ENCODE measurements around the gene GMDS.

The GMDS gene

DNA sequence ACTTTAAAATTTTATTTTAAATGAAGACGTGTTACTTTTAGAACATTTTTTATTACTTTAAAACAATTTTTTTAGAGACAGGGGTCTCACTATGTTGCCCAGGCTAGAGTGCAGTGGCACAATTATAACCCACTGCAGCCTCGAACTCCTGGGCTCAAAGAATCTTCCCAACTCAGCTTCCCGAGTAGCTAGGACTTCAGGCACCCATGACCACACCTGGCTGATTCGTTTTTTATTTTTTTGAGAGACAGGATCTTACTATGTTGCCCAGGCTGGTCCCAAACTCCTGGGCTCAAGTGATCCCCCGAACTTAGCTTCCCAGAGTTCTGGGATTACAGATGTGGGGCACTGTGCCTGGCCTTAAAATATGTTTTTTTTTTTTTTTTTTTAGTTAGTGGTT, 287.7 kb downstream of the GMDS start:
- in situ Hi-C loops (cut with MboI; ENCODE audit: low sequenced_read_pairs) = no loop called here

DNA sequence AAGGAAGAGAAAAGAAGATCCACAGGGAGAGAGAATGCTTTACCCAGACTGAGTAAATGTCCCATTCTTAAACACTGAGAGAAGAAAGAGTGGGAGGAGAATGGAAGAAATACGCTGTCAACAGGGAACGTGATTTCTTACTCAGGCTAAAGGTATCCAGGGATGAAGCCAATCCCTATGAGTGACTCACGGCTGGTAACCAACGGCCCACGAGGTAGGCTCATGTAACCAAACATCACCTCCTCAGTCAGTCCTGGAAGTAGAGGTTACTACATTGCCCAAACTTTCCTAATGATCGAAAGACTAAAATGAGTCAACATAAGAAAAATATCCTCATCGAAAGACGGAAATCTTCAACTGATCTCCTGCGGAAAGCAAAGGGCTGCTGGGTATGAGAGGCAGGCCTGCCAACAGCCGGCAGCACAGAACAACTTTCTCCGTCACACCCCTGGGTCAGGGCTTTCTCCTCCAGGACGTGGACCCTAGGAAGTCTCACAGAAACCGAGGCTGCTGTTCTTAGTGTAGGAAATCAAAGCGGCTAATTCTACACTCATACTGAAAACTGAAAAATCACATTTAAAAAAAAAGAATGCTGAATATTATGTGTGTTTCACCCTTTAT, 292.6 kb downstream of the GMDS start:
- in situ Hi-C loops (cut with MboI; ENCODE audit: low sequenced_read_pairs) = no loop called here

DNA sequence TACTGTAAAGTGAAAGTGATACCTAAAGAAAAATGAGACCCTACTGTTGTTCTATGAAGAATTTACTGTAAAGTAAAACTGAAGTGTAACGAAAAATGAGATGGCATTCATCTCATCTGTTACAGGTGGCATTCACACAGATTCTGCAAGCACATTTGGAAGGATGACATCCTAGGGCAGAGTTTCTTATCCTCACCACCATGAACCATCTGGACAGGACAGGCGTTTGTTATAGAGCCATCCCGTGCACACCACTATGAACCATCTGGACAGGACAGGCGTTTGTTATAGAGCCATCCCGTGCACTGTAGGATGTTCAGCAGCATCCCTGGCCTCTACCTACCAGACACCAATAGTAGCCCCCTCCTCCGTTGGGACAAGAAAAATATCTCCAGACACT, 294.8 kb downstream of the GMDS start:
- in situ Hi-C loops (cut with MboI; ENCODE audit: low sequenced_read_pairs) = no loop called here

DNA sequence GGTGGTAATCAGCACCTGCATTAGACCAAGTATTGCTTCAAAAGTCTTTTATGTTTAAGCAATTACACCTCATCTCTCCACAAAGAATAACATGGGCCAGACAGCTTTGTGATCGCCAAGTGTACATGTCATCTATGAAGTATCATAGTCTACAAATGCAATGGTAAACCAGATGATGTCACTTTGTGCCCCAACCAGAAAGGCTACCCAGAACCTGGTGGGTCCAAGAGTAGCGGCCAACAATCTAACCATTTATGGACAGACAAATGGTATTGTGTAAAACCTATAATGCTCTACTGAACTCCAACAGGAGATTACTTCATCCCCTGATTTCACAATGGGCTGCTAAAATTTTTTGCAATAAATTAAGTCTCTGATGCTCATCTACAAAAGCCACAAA, 295.9 kb downstream of the GMDS start:
- in situ Hi-C loops (cut with MboI; ENCODE audit: low sequenced_read_pairs) = no loop called here

GRCh38 chr6:1947922-1948321, 297.5 kb downstream of the GMDS start:
- in situ Hi-C loops (cut with MboI; ENCODE audit: low sequenced_read_pairs) = no loop called here

DNA sequence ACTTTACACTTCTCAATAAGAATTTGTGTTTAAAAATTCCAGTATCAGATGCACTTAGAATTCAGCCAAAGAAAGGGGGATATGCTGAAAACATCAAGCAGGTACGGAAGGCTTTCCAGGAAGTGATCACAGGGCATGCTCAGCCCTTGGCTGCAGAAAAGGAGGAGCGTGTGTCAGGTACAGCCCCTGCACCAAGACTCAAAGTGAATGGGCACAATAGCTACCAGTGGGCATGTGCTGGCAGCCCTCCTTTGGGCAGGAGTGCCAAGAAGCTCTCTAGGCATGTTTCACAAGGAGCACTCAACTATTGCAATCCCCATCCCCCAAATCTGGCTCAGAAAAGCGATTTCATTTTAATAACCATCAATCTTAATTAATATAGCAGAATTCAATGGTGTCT, 298.8 kb downstream of the GMDS start:
- in situ Hi-C loops (cut with MboI; ENCODE audit: low sequenced_read_pairs) = no loop called here

GRCh38 chr6:1945235-1945832, 300.1 kb downstream of the GMDS start:
- in situ Hi-C loops (cut with MboI; ENCODE audit: low sequenced_read_pairs) = no loop called here

- in situ Hi-C loops (cut with MboI; ENCODE audit: low sequenced_read_pairs) = no loop called here
Measured at GRCh38 chr6:1942834-1943233, 302.6 kb downstream of the GMDS start.

DNA sequence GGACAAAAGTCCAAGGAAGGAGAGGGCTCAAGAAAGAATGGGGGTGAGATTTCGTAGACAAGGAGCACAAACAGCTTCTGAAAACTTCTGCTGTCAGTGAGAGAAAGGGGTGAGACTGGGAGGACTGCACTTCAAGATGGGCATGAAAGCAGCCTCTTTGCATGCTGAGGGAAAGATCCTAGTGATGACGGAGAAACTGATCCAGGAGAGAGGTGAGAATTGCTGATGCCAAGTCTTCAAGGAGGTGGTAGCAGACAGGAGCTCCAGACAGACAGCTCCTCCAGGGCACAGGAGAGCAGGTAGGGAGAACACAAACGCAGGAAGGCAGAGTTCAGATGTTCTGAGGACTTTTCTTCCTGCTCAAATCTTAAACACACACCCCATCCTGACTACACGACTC, 303.9 kb downstream of the GMDS start:
- in situ Hi-C loops (cut with MboI; ENCODE audit: low sequenced_read_pairs) = no loop called here

DNA sequence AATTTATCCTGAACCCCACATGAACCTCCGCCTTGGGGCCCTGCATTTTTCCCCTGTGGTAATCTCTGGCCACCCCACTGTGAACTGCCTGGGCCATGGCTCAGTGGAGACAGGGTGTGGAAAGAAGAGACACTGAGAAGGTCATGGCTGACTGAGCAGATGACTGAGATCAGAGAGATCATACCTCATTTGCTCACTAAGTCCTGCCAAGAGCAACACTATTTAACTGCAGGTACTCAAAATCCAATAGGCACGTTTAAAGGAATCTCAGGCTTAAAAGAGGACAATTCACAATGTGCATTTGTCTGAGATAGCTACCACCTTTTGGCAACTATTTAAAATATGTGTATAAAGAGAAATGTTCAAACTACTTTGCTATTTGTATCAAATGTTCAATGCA, 305.0 kb downstream of the GMDS start:
- in situ Hi-C loops (cut with MboI; ENCODE audit: low sequenced_read_pairs) = no loop called here

DNA sequence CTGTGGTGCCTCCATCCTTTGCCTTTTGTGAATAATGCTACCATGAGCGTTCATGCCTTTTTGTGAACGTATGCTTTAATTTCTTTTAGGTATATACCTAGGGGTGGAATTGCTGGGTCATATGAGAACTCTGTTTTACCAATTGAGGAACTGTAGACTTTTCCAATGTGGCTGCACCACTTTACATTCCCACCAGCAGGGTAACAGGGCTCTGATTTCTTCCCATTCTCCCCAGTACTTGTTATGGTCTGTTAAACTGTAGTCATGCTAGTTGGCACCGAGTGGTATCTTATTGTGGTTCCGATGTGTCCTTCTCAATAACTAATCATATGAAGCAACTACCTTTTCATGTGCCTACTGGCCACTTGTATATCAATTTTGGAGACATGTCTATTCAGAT, 312.1 kb downstream of the GMDS start:
- in situ Hi-C loops (cut with MboI; ENCODE audit: low sequenced_read_pairs) = no loop called here

DNA sequence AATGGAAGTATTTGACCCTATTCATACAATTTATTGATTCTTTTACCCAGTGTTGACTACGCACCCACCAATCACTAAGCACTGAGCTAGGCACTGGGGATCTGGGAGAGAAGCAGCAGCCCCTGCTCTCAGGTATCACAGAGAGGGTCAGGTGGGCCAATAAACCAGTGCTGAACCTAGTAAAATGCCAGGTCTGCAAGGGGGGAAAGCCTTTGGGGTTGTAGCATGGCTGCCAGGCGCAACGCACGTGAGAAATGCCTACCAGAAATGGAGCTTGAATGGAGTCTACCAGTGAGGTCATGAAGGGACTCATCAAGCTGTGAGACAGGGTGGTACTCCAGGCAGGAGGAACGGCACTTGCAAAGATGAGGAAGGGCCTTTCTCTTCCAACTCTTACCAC, 313.6 kb downstream of the GMDS start:
- in situ Hi-C loops (cut with MboI; ENCODE audit: low sequenced_read_pairs) = no loop called here

- in situ Hi-C loops (cut with MboI; ENCODE audit: low sequenced_read_pairs) = no loop called here
Measured at GRCh38 chr6:1930356-1930755, 315.0 kb downstream of the GMDS start.

DNA sequence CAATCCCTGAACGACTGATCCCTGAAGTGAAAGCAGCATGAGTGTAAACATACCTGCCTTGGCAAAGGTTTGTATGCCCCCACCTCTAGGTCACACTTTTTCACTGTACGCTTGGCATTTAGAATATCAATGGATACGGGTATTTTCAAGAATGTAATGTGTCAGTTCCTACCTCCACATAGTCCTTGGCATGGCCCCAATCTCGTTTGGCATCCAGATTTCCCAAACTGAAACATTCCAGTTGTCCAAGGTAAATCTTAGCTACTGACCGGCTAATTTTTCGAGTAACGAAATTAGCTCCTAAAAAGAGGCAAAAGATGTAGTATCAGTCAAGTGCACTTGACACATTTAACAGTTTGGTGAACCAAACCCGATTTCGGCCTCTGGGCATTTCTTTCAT, 315.5 kb downstream of the GMDS start:
- in situ Hi-C loops (cut with MboI; ENCODE audit: low sequenced_read_pairs) = no loop called here

DNA sequence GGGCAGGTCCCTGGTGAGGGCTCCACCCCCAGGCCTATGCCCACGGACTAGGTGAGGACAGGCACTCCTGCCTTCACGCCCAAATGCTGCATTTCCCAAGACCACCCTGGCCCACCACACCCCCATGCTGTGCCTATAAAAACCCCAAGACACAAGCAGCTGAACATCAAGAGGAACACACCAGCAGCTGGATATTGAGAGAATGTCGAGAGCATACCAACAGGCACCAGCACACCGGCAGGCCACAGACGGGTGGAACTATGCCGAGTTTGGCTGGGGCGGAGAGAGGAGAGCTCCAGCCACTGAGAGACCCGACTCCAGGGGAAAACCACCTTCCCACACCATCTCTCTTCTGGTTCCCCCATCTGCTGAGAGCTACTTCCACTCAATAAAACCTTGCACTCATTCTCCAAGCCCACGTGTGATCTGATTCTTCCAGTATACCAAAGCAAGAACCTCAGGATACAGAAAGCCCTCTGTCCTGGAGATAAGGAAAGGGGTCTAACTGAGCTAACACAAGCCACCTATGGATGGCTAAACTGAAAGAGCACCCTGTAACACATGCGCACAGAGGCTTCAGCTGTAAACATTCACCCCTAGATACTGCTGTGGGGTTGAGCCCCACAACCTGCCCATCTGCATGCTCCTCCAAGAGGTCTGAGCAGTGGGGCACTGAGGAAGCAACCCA, 319.5 kb downstream of the GMDS start:
- in situ Hi-C loops (cut with MboI; ENCODE audit: low sequenced_read_pairs) = no loop called here

- in situ Hi-C loops (cut with MboI; ENCODE audit: low sequenced_read_pairs) = no loop called here
Measured at GRCh38 chr6:1923449-1923848, 322.0 kb downstream of the GMDS start.

GRCh38 chr6:1917626-1918371, 327.6 kb downstream of the GMDS start:
- in situ Hi-C loops (cut with MboI; ENCODE audit: low sequenced_read_pairs) = no loop called here

DNA sequence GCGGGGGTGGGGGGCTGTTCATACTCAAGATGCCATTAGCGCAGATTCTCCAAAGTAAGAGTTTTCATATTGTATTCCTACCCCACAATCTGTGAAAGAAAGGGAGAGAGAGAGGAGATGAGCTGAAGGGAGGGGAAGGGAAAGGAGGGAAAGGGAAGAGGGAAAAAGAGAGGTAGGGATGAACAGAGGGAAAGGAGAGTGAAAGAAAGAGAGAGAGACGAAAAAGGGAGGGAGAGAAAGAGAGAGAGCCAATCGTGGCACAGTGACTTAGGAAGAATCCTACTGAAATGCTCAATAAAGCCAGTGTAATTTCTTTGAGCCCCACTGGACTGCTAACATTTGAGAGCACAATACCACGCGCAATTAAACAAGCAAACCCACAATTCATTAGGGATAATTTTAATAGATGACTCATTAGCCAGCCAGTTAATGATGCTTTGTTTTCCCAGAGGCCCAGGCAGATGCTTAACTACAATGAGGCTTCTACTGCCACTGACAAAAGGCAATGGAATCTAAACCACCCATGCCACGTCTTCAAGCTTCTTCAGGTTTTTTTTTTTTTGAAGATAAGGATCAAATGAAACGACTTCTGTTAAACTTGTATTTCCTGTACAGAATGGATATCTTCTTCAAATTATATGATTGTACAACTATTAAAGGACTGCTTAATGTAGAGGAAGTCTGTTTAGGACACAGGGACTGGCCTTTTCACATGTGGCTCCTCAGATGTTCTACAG, 328.9 kb downstream of the GMDS start:
- in situ Hi-C loops (cut with MboI; ENCODE audit: low sequenced_read_pairs) = no loop called here

- in situ Hi-C loops (cut with MboI; ENCODE audit: low sequenced_read_pairs) = no loop called here
Measured at GRCh38 chr6:1915226-1915625, 330.2 kb downstream of the GMDS start.

DNA sequence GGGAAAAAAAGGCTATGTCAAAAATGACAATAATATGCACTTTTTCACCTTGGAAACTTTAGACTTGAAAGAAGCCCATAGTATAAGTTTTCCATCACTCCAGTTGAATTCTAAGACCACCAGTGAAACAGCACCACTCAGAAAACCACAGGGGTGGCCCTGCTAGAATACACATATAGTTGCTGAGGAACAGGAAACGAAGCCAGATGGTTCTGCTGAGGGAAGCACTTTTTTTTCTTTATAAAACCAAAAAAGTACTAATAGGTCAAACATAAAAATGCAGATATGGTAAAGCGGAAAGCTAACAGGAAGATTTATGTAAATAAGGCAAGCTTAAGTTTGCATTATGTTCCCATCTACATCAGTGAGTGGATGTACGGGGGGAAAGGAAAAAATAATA, 331.8 kb downstream of the GMDS start:
- in situ Hi-C loops (cut with MboI; ENCODE audit: low sequenced_read_pairs) = no loop called here

- in situ Hi-C loops (cut with MboI; ENCODE audit: low sequenced_read_pairs) = no loop called here
Measured at GRCh38 chr6:1912731-1913130, 332.7 kb downstream of the GMDS start.
